ENCODE data around the gene PARD3.

DNA sequence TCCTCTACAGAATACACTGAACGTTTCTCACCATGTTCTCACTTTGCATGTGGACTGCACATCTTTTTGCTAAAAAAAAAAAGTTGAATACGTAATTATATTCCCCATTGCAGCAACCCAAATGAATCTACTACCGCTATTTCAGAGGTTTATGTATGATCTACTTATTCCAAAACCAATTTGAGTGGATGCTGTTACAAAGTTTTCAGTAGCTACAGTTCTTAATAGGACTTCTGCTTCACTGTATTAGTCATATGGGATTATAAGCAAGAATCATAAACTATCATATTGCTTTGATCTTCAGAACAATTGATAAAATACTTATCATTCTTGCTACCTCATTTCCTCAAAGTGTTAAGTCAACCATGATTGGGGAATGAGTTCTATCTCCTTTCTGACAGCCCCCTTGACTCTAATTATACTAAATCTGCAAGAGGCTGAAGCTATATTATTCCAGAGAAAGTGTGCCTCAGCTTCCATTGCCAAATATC is 257.0 kb downstream of the PARD3 start:
- TF ChIP-seq, protein P1, sequence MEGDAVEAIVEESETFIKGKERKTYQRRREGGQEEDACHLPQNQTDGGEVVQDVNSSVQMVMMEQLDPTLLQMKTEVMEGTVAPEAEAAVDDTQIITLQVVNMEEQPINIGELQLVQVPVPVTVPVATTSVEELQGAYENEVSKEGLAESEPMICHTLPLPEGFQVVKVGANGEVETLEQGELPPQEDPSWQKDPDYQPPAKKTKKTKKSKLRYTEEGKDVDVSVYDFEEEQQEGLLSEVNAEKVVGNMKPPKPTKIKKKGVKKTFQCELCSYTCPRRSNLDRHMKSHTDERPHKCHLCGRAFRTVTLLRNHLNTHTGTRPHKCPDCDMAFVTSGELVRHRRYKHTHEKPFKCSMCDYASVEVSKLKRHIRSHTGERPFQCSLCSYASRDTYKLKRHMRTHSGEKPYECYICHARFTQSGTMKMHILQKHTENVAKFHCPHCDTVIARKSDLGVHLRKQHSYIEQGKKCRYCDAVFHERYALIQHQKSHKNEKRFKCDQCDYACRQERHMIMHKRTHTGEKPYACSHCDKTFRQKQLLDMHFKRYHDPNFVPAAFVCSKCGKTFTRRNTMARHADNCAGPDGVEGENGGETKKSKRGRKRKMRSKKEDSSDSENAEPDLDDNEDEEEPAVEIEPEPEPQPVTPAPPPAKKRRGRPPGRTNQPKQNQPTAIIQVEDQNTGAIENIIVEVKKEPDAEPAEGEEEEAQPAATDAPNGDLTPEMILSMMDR (IDR thresholded peaks at IDR 0.05) = no peak
- TF ChIP-seq POLR2A (IDR thresholded peaks at IDR 0.05) (no peak), POLR2AphosphoS5 (IDR thresholded peaks at IDR 0.05) (no peak), EP300 (IDR thresholded peaks at IDR 0.05) (no peak)
